ENCODE data around the gene ZNF512.
"Not testable (repeated sequence)": the region's sequence is repeated elsewhere in the genome, so short reads cannot be mapped to it uniquely, and the experiment has no call there.

The ZNF512 gene, protein sequence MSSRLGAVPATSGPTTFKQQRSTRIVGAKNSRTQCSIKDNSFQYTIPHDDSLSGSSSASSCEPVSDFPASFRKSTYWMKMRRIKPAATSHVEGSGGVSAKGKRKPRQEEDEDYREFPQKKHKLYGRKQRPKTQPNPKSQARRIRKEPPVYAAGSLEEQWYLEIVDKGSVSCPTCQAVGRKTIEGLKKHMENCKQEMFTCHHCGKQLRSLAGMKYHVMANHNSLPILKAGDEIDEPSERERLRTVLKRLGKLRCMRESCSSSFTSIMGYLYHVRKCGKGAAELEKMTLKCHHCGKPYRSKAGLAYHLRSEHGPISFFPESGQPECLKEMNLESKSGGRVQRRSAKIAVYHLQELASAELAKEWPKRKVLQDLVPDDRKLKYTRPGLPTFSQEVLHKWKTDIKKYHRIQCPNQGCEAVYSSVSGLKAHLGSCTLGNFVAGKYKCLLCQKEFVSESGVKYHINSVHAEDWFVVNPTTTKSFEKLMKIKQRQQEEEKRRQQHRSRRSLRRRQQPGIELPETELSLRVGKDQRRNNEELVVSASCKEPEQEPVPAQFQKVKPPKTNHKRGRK

DNA sequence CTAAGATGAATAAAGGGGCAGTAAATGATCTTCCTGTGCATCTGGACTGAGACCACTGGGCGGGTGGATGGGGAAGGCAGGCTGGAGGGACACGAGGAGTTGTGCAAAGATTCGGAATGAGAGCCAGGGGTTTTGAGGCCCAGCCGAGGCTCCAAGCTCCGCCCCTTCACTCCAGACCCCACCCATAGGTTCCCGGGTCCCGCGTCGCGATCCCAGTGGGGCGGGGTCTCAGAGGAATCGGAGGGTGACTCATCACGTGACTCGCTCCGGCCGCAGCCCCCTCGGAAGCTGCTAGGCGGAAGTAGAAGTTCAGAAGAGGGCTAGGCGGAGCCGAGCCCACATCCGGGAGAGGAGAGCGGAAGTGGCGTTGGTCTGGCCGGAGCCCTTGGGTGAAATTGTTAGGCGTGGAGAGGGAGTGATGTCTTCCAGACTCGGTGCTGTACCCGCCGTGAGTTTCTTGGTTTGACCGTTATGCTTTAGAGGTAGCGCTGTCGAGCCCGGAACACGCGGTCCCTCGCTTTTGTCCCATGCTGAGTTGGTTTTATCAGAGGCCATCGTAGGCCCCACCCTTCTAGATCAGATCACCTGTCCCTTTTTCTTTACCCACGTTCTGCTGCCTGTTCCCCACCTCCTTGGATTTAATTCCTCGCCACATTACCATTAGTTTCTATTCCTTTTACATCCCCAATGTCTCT is at the start of gene ZNF512:
ZNF512 (plus strand) TSS at position 348 of the 695 bp plus-strand sequence; CDS start at position 419, 71 bp downstream.
- peak; percentile 65 for DNase-seq (ENCODE audit: low read depth)

DNA sequence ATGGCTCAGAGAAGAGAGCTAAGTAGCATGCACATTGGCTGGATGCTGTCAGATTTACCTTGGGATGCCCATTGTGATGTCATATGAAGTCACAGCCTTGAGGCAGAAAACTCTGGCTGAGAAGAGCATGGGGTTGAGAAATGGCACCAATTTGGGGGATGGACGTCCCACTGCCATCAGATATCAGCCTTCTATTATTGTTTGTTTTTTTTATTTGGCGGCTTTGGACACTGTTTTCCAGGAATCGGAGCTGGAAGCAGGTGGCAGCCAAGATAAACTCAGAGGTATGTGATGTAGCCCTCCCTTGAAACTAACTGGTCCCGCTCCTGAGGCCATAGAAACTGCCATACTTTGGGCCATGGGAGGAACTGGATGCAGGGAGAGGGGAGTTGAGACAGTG is 45.6 kb upstream of the ZNF512 start:
- no peak for DNase-seq (ENCODE audit: low read depth)

DNA sequence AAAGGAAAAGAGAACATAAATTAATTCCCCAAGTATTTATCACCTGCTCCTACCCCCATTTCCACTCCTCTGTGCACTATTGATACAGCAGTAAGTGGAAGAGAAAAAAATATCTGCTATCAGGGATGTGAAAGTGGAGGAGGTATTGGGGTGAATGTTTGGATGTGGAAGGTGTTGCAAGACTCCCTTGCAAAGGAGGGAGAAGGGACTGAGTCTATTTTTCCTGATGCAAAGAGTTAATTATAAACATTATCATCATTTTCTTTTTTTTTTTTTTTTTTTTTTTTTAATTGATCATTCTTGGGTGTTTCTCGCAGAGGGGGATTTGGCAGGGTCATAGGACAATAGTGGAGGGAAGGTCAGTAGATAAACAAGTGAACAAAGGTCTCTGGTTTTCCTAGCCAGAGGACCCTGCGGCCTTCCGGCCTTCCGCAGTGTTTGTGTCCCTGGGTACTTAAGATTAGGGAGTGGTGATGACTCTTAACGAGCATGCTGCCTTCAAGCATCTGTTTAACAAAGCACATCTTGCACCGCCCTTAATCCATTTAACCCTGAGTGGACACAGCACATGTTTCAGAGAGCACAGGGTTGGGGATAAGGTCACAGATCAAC is 43.9 kb upstream of the ZNF512 start:
- DNase-seq (ENCODE audit: low read depth): not testable (repeated sequence)

DNA sequence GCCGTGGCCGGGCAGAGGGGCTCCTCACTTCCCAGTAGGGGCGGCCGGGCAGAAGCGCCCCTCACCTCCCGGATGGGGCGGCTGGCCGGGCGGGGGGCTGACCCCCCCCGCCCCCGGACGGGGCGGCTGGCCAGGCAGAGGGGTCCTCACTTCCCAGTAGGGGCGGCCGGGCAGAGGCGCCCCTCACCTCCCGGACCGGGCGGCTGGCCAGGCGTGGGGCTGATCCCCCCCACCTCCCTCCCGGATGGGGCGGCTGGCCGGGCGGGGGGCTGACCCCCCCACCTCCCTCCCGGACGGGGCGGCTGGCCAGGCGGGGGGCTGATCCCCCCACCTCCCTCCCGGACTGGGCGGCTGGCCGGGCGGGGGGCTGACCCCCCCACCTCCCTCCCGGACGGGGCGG is 43.2 kb upstream of the ZNF512 start:
- DNase-seq (ENCODE audit: low read depth): not testable (repeated sequence)

DNA sequence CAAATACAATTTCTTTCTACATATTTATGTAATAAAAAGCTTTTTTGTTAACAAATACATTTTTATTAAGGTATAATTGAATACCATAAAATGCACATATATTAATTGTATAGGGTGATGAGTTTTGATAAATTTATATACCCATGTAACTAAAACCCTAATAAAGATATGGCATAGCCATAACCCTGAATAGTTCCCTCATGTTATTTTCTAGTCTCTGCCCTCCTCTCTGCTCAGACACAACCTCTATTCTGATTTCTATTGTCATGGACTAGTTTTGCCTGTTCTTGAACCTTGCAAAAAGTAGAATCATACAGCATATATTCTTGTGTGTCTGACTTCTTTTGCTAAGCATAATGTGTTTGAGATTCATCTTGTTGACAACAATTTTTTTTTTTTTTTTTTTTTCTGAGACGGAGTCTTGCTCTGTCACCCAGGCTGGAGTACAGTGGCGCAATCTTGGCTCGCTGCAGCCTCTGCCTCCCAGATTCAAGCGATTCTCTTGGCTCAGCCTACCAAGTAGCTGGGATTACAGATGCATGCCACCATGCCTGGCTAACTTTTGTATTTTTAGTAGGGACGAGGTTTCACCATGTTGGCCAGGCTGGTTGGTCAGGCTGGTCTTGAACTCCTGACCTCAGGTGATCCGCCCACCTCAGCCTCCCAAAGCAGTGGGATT is 38.6 kb upstream of the ZNF512 start:
- DNase-seq (ENCODE audit: low read depth): no peak

DNA sequence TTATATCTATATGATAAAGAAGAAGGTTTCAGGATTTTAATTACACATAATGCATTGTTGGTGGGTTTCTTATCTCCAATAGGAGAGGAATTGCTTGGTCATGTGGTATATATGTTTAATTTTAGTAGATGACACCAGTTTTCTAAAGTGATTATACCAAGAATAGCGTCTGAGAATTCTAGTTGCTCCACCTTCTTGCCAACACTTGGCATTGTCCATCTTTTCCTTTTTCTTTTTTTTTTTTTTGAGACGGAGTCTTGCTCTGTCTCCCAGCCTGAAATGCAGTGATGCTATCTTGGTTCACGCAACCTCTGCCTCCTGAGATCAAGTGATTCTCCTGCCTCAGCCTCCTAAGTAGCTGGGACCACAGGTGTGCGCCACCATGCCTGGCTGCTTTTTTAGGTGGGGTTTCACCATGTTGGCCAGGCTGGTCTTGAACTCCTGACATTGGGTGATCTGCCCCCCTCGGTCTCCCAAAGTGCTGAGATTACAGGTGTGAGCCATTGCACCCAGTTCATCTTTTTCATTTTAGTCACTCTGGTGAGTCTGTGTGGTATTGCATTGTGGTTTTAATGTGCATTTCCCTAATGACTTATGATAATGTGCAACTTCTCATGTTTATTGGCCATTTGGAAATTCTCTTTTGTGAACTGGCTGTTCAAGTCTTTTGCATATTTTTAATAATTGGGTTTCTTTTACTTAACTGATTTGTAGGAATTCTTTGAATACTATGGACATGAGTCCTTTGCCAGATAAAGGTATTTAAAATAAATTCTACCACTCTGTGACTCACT is 37.3 kb upstream of the ZNF512 start:
- peak; percentile 6 for DNase-seq (ENCODE audit: low read depth)

DNA sequence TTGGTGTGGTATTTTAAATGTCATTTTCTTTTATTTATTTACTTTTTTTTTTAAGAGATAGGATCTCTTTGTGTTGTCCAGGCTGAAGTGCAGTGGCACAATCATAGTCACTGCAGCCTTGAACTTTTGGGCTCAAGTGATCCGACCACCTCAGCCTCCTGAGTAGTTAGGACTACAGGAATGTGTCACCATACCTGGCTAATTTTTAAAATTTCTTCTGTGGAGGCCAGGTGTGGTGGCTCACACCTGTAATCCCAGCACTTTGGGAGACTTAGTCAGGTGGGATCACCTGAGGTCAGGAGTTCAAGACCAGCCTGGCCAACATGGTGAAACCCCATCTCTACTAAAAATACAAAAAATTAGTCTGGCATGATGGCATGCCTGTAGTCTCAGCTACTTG is 33.5 kb upstream of the ZNF512 start:
- DNase-seq (ENCODE audit: low read depth): no peak

DNA sequence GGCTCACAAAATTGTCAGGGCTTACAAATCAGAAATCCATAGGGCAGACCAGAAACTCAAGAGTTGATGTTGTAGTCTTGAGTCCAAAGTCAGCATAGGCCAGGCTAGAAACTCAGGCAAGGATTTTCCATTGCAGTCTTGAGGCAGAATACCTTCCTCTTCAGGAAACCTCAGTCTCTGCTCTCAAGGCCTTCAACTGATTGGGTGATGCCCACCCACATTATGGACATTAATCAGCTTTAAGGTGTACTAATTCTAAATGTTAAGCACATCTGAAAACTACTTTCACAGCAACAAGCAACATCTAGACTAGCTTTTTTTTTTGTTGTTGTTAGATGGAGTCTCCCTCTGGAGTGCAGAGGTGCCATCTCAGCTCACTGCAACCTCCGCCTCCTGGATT is 31.3 kb upstream of the ZNF512 start:
- no peak for DNase-seq (ENCODE audit: low read depth)

DNA sequence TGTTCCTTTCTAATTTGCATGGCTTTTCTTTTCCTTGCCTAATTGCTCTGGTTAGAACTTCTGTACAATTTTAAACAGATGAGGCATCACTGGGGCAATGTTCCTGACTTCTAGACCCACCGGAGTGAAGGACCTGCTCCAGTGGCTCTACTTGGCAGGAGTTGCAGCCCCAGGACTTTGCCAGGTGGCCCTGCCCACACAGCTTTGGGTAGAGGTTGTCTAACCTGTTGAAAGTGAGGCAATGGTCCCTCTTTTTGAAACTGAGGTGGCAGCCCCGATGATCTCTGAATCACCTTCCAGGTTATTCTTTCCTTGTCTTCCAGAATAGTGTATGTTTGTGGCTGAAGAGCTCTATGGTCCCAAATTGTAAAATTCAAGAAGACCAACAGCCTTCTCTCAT is 29.9 kb upstream of the ZNF512 start:
- no peak for DNase-seq (ENCODE audit: low read depth)

DNA sequence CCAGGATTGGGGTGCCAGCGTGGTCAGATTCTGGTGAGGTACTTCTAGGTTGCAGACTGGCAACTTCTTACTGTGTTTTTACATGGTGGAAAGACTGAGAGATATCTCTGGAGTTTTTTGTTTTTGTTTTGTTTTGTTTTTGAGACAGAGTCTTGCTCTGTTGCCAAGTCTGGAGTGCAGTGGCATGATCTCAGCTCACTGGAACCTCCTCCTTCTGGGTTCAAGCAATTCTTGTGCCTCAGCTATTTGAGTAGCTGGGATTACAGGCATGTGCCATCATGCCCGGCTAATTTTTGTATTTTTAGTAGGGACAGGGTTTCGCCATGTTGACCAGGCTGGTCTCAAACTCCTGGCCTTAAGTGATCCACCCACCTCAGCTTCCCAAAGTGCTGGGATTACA is 28.4 kb upstream of the ZNF512 start:
- DNase-seq (ENCODE audit: low read depth): peak; percentile 6

DNA sequence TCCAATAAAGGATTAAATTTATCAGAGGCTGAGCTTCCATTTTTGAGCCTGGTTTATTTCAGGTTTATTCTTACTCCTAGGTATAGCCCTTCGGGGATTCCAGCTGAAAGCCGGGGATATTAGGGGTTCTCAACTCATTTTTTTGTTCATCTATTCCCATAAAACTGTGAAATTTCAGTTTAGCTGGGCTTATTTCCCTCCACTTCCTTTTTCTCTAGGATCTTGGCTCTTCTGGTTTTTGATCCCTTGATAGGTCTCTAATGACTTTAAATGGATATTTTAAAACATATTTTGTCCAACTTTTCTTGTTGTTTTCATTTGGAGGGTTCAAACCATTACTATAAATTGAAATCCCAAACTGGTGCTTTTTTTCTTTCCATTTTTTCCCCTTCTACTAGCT is 23.6 kb upstream of the ZNF512 start:
- no peak for DNase-seq (ENCODE audit: low read depth)

DNA sequence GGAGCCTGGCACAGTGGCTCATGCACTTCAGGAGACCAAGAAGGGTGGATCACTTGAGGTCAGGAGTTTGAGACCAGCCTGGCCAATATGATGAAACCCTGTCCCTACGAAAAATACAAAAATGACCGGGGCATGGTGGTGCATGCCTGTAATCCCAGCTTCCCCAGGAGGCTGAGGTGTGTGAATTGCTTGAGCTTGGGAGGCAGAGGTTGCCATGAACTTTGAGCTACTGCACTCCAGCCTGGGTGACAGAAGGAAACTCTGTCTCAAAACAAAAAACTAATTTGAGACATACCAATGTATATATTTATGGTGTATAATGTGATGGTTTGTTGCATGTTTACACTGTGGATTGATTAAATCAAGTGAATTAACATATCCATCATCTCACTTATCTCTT is 21.8 kb upstream of the ZNF512 start:
- DNase-seq (ENCODE audit: low read depth): no peak

DNA sequence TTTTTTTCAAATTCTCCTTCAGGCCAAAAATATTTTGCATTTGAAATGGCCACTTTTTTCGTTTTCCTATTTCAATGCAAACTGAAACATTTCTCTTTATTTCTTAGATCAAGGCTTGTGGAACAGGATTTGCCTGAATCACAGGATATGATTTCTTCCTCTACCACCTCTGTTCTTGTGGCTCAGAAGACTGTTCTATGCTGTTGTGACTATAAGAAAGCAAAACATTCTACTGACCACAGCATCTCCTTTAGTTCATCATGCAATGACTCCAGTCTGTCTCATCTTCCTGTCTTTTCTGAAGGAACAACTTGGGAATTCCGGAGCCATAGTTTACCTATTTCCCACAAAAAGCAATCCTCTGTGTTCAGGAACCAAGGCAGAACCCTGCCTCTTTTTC is 16.2 kb upstream of the ZNF512 start:
- DNase-seq (ENCODE audit: low read depth): peak; percentile 24

DNA sequence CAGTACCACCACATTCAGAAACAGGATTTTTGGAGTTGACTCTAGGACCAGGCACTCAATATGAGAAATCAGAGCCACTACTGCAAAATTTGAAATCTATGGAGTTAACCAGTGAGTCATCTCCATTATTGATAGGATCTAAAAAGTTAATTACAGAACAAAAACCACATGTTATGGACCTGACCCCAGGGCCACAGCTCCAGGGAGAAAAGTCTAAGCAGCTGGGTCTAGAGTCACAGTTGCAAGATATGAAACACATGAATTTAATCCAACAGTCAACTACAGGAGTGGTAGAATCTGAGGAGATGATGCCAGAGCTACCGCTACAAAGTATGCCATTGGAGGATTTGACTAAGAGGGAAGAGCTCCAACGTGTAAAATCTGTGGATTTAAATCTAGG is 13.4 kb upstream of the ZNF512 start:
- DNase-seq (ENCODE audit: low read depth): no peak

DNA sequence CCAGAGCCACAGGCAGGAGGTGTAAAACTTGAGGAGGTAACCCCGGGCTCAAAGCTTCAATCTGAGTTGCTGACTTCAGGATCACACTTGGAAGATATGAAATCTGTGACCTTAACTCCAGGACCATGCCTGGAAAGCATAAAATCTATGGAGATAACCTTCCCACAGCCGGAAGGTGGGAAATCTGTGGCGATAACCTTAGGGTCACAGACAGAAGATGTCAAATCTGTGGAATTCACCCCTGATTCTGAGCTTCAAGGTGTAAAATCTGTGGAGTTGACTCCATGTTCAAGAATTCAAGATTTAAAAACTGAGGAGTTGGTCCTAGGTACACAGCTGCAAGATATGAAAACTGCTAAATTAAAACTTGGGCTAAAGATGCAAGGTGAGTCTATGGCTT is 11.6 kb upstream of the ZNF512 start:
- no peak for DNase-seq (ENCODE audit: low read depth)

DNA sequence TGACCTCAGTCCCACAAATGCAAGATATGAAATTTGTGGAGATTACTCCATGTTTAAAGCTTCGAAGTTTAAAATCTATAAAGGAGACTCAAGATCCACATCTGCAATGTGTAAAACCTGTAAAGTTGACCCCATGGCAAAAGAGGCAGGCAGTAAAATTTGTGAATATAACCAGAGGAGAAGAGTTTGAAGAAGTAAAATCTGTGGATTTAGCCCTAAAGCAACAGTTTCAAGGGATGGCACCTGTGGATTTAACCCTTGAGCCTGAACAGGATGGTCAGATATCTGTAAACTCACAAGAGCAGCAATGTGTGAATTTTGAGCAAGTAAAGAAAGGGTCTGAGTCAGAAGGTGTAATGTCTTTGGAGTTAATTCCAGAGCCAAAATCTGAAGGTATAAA is 11.2 kb upstream of the ZNF512 start:
- no peak for DNase-seq (ENCODE audit: low read depth)

DNA sequence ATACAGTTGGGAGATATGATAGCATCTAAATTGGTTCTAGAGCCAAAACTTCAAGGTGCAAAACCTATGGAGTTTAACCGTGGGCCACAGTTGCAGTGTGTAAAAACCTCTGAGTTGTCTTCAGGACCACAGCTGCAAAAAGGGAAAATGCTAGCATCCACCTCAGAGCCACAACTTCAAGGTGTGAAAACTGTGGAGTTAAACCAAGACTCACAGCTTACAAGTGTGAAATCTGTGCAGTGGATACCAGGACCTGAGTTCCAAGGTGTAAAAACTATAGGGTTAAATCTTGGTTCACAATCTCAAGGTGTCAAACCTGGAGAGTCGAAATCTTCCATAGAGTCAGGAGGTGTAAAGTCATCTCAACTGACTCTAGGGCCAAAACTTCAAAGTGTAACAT is 10.4 kb upstream of the ZNF512 start:
- DNase-seq (ENCODE audit: low read depth): no peak

DNA sequence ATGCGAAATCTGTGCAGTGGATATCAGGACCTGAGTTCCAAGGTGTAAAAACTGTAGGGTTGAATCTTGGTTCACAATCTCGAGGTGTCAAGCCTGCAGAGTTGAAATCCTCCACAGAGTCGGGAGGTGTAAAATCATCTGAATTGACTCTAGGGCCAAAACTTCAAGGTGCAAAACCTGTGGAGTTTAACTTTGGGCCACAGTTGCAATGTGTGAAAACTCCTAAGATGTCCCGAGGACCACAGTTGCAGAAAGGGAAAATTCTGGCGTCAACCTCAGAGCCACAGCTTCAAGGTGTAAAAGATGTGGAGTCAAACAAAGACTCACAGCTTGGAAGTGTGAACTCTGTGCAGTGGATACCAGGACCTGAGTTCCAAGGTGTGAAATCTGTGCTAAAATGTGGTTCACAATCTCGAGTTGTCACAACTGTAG is 9.8 kb upstream of the ZNF512 start:
- no peak for DNase-seq (ENCODE audit: low read depth)

DNA sequence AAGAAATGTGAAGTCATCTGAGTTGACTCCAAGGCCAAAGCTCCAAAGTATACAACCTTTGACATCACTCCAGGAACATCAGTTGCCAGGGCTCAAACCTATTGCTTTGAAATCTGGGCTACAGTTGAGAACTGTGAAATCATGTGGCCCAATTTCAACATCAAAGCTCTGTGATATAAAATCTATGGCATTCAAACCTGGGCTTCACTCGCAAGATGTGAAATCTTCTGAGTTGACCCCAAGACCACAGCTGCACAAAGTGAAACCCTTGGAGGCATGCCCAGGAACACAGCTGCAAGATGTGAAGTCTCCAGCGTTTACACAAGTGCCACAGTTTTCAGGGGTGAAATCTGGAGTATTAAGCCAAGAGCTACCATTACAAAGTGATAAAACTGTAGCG is 9.4 kb upstream of the ZNF512 start:
- no peak for DNase-seq (ENCODE audit: low read depth)

DNA sequence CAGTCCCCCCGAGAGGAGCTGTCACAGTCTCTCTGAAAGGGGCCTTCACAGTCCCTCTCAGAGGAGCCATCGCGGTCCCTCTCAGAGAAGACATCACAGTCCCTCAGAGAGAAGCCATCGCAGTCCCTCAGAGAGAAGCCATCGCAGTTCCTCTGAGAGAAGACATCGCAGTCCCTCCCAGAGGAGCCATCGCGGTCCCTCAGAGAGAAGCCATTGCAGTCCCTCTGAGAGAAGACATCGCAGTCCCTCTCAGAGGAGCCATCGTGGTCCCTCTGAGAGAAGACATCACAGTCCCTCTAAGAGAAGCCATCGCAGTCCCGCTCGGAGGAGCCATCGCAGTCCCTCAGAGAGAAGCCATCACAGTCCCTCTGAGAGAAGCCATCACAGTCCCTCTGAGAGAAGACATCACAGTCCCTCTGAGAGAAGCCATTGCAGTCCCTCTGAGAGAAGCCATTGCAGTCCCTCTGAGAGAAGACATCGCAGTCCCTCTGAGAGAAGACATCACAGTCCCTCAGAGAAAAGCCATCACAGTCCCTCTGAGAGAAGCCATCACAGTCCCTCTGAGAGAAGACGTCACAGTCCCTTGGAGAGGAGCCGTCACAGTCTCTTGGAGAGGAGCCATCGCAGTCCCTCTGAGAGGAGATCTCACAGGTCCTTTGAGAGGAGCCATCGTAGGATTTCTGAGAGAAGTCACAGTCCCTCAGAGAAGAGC is 1.3 kb upstream of the ZNF512 start:
- no peak for DNase-seq (ENCODE audit: low read depth)

Data from GM04503 (cell line).